ENCODE data around the gene INSM2. TPM values are rescaled to one million over a fixed set of nuclear protein-coding genes. Genes with fewer than 3 reads are reported as not detected.

INSM2 gene
- total and polyA plus RNA-seq, 2 of the 13 experiments (the other 11 are each of a cell fraction or from before 2014, with no cell fraction given): not detected

DNA sequence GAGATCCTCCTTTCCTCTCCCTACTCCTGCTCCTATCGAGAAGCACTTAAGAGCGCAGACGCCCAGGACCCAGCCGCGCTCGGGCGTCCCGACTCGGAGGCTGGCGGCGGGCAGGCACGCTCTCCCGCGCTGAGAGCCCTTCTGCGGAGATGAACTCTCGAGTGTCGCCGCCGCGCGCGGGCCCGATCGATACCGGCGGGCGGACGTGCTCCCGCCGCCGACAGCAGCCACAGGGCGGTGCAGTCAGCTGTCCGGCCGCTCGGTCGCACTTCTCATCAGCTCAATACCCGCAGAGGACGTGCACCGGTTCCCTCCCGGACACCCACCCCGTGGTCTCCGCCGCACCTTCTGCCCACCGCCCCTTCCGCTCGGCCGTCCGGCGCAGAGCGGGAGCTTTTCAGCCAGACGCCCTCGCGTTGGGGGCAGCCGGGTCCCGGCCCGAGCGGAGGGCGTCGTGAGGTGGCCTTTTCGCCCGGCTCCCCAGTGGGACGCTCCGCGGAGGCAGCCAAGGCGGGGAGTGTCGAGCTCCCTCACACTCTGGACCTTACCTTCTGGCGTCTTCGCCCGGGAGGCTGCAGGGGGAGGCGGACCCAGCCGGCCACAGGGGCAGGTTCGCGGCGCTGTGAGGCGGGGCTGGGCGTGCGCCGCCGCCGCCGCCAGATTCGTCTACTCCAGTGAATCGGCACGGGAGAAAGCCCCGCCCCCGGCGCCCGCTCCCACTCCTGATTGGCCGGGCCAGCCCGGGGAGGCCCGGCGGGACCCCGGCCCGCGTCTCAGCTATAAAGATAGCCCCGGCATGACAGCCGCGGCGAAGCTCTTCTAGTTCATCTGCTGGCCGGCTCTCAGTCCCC is at the start of gene INSM2 (continued):
- TF ChIP-seq ZNF232 (CRISPR knock-in tag; IDR thresholded peaks at IDR 0.05; ENCODE audit: borderline replicate concordance) (peak; percentile 62; the same call in 1 of the 2 replicates), FOXJ3 (CRISPR knock-in tag; IDR thresholded peaks at IDR 0.05; ENCODE audit: borderline replicate concordance) (peak; percentile 15; the same call in 1 of the 2 replicates), TRIM24 (CRISPR knock-in tag; IDR thresholded peaks at IDR 0.05) (no peak), NFYB (CRISPR knock-in tag; IDR thresholded peaks at IDR 0.05) (peak; percentile 83), U2AF2 (IDR thresholded peaks at IDR 0.05; ENCODE audit: low read depth, low read length) (no peak), ZFP62 (CRISPR knock-in tag; IDR thresholded peaks at IDR 0.05) (0 out of 2 replicates have a peak, but pooled peaks have one; percentile 16), KAT8 (CRISPR knock-in tag; IDR thresholded peaks at IDR 0.05) (peak; percentile 17; the same call in 1 of the 2 replicates), KDM5A (IDR thresholded peaks at IDR 0.05; ENCODE audit: borderline replicate concordance, low read length) (no peak), KMT2A (CRISPR knock-in tag; IDR thresholded peaks at IDR 0.05) (peak; percentile 91; the same call in 1 of the 2 replicates), ZSCAN25 (CRISPR knock-in tag; IDR thresholded peaks at IDR 0.05) (no peak), PAF1 (CRISPR knock-in tag; IDR thresholded peaks at IDR 0.05) (no peak), ZNF354B (CRISPR knock-in tag; IDR thresholded peaks at IDR 0.05) (peak; percentile 94; the same call in 1 of the 2 replicates), ZNF549 (CRISPR knock-in tag; IDR thresholded peaks at IDR 0.05) (peak; percentile 72), ZNF224 (CRISPR knock-in tag; IDR thresholded peaks at IDR 0.05) (0 out of 2 replicates have a peak, but pooled peaks have one; percentile 58), SYNCRIP (IDR thresholded peaks at IDR 0.05; ENCODE audit: insufficient read depth, low read depth, low read length) (no peak), AHR (CRISPR knock-in tag; IDR thresholded peaks at IDR 0.05) (peak; percentile 95), ZNF562 (CRISPR knock-in tag; IDR thresholded peaks at IDR 0.05; ENCODE audit: borderline replicate concordance) (no peak; the same call in 1 of the 2 replicates), MTF1 (CRISPR knock-in tag; IDR thresholded peaks at IDR 0.05) (0 out of 2 replicates have a peak, but pooled peaks have one; percentile 52), SMYD3 (CRISPR knock-in tag; IDR thresholded peaks at IDR 0.05) (no peak), ZNF207 (IDR thresholded peaks at IDR 0.05; ENCODE audit: borderline replicate concordance) (no peak), ZFP41 (CRISPR knock-in tag; IDR thresholded peaks at IDR 0.05; ENCODE audit: borderline replicate concordance) (no peak; the same call in 1 of the 2 replicates)
- TF ChIP-seq, protein P1, sequence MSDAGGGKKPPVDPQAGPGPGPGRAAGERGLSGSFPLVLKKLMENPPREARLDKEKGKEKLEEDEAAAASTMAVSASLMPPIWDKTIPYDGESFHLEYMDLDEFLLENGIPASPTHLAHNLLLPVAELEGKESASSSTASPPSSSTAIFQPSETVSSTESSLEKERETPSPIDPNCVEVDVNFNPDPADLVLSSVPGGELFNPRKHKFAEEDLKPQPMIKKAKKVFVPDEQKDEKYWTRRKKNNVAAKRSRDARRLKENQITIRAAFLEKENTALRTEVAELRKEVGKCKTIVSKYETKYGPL (CRISPR knock-in tag; IDR thresholded peaks at IDR 0.05): no peak
- TF ChIP-seq, protein P2, sequence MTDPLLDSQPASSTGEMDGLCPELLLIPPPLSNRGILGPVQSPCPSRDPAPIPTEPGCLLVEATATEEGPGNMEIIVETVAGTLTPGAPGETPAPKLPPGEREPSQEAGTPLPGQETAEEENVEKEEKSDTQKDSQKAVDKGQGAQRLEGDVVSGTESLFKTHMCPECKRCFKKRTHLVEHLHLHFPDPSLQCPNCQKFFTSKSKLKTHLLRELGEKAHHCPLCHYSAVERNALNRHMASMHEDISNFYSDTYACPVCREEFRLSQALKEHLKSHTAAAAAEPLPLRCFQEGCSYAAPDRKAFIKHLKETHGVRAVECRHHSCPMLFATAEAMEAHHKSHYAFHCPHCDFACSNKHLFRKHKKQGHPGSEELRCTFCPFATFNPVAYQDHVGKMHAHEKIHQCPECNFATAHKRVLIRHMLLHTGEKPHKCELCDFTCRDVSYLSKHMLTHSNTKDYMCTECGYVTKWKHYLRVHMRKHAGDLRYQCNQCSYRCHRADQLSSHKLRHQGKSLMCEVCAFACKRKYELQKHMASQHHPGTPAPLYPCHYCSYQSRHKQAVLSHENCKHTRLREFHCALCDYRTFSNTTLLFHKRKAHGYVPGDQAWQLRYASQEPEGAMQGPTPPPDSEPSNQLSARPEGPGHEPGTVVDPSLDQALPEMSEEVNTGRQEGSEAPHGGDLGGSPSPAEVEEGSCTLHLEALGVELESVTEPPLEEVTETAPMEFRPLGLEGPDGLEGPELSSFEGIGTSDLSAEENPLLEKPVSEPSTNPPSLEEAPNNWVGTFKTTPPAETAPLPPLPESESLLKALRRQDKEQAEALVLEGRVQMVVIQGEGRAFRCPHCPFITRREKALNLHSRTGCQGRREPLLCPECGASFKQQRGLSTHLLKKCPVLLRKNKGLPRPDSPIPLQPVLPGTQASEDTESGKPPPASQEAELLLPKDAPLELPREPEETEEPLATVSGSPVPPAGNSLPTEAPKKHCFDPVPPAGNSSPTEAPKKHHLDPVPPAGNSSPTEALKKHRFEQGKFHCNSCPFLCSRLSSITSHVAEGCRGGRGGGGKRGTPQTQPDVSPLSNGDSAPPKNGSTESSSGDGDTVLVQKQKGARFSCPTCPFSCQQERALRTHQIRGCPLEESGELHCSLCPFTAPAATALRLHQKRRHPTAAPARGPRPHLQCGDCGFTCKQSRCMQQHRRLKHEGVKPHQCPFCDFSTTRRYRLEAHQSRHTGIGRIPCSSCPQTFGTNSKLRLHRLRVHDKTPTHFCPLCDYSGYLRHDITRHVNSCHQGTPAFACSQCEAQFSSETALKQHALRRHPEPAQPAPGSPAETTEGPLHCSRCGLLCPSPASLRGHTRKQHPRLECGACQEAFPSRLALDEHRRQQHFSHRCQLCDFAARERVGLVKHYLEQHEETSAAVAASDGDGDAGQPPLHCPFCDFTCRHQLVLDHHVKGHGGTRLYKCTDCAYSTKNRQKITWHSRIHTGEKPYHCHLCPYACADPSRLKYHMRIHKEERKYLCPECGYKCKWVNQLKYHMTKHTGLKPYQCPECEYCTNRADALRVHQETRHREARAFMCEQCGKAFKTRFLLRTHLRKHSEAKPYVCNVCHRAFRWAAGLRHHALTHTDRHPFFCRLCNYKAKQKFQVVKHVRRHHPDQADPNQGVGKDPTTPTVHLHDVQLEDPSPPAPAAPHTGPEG (CRISPR knock-in tag; IDR thresholded peaks at IDR 0.05): peak; percentile 89
- TF ChIP-seq, protein P3, sequence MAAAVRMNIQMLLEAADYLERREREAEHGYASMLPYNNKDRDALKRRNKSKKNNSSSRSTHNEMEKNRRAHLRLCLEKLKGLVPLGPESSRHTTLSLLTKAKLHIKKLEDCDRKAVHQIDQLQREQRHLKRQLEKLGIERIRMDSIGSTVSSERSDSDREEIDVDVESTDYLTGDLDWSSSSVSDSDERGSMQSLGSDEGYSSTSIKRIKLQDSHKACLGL (CRISPR knock-in tag; IDR thresholded peaks at IDR 0.05): peak; percentile 97

Measured in HepG2 (cell line).